ENCODE results near the gene ZNF319. TPM values are rescaled to one million over a fixed set of nuclear protein-coding genes. Genes with fewer than 3 reads are reported as not detected.

Gene ZNF319
- total and polyA plus RNA-seq, 2 of the 8 experiments (the other 6 are each of a cell fraction or from before 2014, with no cell fraction given), result 3.3 to 5.5 TPM

DNA sequence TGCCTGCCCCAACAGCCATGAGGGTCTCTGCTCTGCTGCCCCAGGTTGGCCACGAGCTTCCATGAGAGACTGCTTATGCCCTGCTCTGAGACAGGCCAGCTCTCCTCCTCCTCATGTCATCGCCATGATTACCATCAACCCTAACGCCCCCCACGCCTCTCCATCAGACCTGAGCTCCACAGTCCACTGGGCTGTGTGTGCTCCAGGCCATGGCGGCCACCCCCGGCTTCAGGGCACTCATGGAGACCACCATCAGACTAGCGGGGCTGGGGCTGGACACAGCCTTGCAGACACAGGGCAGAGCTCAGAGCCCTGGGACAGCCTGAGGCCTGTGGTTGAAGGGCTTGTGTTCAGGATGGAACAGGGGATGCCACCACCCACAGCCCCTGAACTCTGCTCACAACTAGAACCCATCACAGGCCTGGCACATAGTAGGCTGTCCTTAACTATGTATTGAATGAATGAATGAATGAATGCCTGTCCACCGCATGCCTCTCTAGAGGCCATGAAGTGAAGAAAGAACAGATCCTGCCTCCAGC, 44.1 kb downstream of the ZNF319 start:
- H3K4me3 ChIP-seq (ENCODE audit: extremely low read depth in 1 of 4, insufficient read depth in 2 of 4, low read depth in 3 of 4, low read length in 4 of 4), result no peak overlapping the region
- CTCF ChIA-PET (ENCODE audit: partially characterized antibody), result interaction anchor here (0.8 to 5.6 kb wide), 8 partner anchors 10 to 380 kb away, joined by 3 to 40 read pairs (median 8); no protein-coding TSS in a partner anchor
- H2BK120ac ChIP-seq (replicated peaks; ENCODE audit: low read depth, low read length), result no peak overlapping the region
- no peak overlapping the region for H2BK15ac ChIP-seq (ENCODE audit: low read length)
- H3K4me1 ChIP-seq (replicated peaks in 1 of 4; ENCODE audit: control insufficient read depth in 3 of 4, insufficient read depth in 4 of 4, low read length in 3 of 4), result peaks cover 0 to 10% (median 5%) of the 10 kb centered on the region in 4 experiments; a peak in 6 of 7 replicates
- no peak overlapping the region for H3K56ac ChIP-seq (replicated peaks; ENCODE audit: insufficient read length, low read depth, low read length)
- H3K9me3 ChIP-seq (ENCODE audit: insufficient read depth in 2 of 2, low read depth in 1 of 2, low read length in 1 of 2), result no peaks in the 10 kb centered on the region
- DNase-seq (ENCODE audit: low read depth in 1 of 2, low spot score in 2 of 2), result no peak
- POLR2A ChIA-PET (ENCODE audit: partially characterized antibody), result interaction anchor here (1.2 kb wide), 2 partner anchors 29 to 221 kb away, joined by 3 to 4 read pairs; partner anchors contain the start of gene KATNB1
- H4K91ac ChIP-seq (replicated peaks; ENCODE audit: insufficient read length, low read length), result no peak overlapping the region
- H3K18ac ChIP-seq (ENCODE audit: extremely low read depth, low read length), result no peak overlapping the region
- no peaks in the 10 kb centered on the region for H3K79me1 ChIP-seq (ENCODE audit: low read depth, low read length)
- no peaks in the 10 kb centered on the region for H3K36me3 ChIP-seq (ENCODE audit: control insufficient read depth in 2 of 4, insufficient read depth in 4 of 4, low read length in 3 of 4)
- no peak overlapping the region for H2BK12ac ChIP-seq (ENCODE audit: low read depth, low read length)
- H3K23me2 ChIP-seq (ENCODE audit: low read depth, low read length), result no peaks in the 10 kb centered on the region
- H4K20me1 ChIP-seq (replicated peaks in 1 of 2; ENCODE audit: control insufficient read depth in 1 of 2, insufficient read depth in 2 of 2, low read length in 2 of 2), result no peaks in the 10 kb centered on the region
- H3K14ac ChIP-seq (ENCODE audit: insufficient read length), result no peak overlapping the region
- no peak overlapping the region for H4K5ac ChIP-seq (ENCODE audit: insufficient read length, low read depth, low read length)
- H3K4ac ChIP-seq (replicated peaks; ENCODE audit: insufficient read length, low read depth, low read length), result no peak overlapping the region
- H2AFZ ChIP-seq (ENCODE audit: low read length), result no peak overlapping the region
- H3K27me3 ChIP-seq (replicated peaks in 1 of 4; ENCODE audit: control insufficient read depth in 3 of 4, extremely low read depth in 1 of 4, insufficient read depth in 3 of 4, low read length in 3 of 4), result no peaks in the 10 kb centered on the region
- H2AK5ac ChIP-seq (ENCODE audit: low read depth, low read length), result no peak overlapping the region
- H3K79me2 ChIP-seq (ENCODE audit: control insufficient read depth in 1 of 2, insufficient read depth in 2 of 2, low read length in 2 of 2), result no peaks in the 10 kb centered on the region
- no peak overlapping the region for H3K23ac ChIP-seq (ENCODE audit: insufficient read length)
- H4K8ac ChIP-seq (ENCODE audit: extremely low read depth, insufficient read depth, low read length), result no peak overlapping the region; the same call in 1 of the 2 replicates
- H2BK5ac ChIP-seq (ENCODE audit: low read depth, low read length), result no peak overlapping the region
- FAIRE-seq, result no peak
- WGBS, 2 experiments (ENCODE audit: extremely low coverage in 1 of 2, insufficient coverage in 1 of 2, insufficient read length in 1 of 2, insufficient replicate concordance in 2 of 2, low coverage in 1 of 2, low lambda C conversion rate in 2 of 2, missing lambda C conversion rate in 1 of 2), result 78% methylated on average over 8 of the region's 8 CpGs; no CpG with 5 or more reads in 1 of the 2 experiments
- H2BK20ac ChIP-seq (ENCODE audit: low read length), result no peak overlapping the region
- H3K4me2 ChIP-seq (ENCODE audit: insufficient read depth in 1 of 2, low read depth in 2 of 2, low read length in 2 of 2), result no peak overlapping the region
- H3K9ac ChIP-seq (replicated peaks in 1 of 4; ENCODE audit: extremely low read depth in 1 of 4, low read depth in 3 of 4, low read length in 3 of 4), result no peak overlapping the region
- H3K27ac ChIP-seq (ENCODE audit: low read depth, low read length), result no peak overlapping the region
- TF ChIP-seq CBX5 (IDR thresholded peaks at IDR 0.05; ENCODE audit: low read depth, low read length), result no peak
- no peak for TF ChIP-seq GABPA (IDR thresholded peaks at IDR 0.05; ENCODE audit: borderline replicate concordance, insufficient read depth, low read length)
- TF ChIP-seq, protein P1, sequence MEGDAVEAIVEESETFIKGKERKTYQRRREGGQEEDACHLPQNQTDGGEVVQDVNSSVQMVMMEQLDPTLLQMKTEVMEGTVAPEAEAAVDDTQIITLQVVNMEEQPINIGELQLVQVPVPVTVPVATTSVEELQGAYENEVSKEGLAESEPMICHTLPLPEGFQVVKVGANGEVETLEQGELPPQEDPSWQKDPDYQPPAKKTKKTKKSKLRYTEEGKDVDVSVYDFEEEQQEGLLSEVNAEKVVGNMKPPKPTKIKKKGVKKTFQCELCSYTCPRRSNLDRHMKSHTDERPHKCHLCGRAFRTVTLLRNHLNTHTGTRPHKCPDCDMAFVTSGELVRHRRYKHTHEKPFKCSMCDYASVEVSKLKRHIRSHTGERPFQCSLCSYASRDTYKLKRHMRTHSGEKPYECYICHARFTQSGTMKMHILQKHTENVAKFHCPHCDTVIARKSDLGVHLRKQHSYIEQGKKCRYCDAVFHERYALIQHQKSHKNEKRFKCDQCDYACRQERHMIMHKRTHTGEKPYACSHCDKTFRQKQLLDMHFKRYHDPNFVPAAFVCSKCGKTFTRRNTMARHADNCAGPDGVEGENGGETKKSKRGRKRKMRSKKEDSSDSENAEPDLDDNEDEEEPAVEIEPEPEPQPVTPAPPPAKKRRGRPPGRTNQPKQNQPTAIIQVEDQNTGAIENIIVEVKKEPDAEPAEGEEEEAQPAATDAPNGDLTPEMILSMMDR (IDR thresholded peaks at IDR 0.05; ENCODE audit: control extremely low read depth in 1 of 3, insufficient read depth in 1 of 3, low read depth in 1 of 3, low read length in 3 of 3), result no peak
- TF ChIP-seq PHF8 (conservative IDR thresholded peaks at IDR 0.05; ENCODE audit: low read depth, low read length), result no peak
- no peak for TF ChIP-seq SIN3A (conservative IDR thresholded peaks at IDR 0.05 in 1 of 2, IDR thresholded peaks at IDR 0.05 in 1 of 2; ENCODE audit: low read depth in 1 of 2, low read length in 2 of 2)
- TF ChIP-seq JUN (IDR thresholded peaks at IDR 0.05; ENCODE audit: low read depth, low read length), result no peak
- no peak for TF ChIP-seq EZH2 (IDR thresholded peaks at IDR 0.05; ENCODE audit: low read depth, low read length, severe bottlenecking)
- TF ChIP-seq NRF1 (IDR thresholded peaks at IDR 0.05; ENCODE audit: low read depth, low read length), result no peak
- no peak for TF ChIP-seq HDAC2 (IDR thresholded peaks at IDR 0.05; ENCODE audit: borderline replicate concordance in 1 of 2, low read depth in 2 of 2, low read length in 2 of 2)
